ENCODE data around the gene FUT7. TPM values are rescaled to one million over a fixed set of nuclear protein-coding genes. Genes with fewer than 3 reads are reported as not detected.
A peak's percentile ranks its signal among the peaks of the same experiment; 100 is the strongest.

FUT7 gene
- total RNA-seq, 3 donors from 2014 or later (not counting 1 experiment from before 2014, with no cell fraction given) = 0.99 to 5.1 (median 3.9) TPM

GRCh38 chr9:137076636-137077009, 44.7 kb upstream of the FUT7 start:
- intact Hi-C loops (cut with micrococcal nuclease) = no loop called here
- Mint-ChIP-seq H3K36me3 (no peaks in the 10 kb centered on the region), H3K4me3 (peak overlapping the region; percentile 73), H3K27ac (no peak overlapping the region), H3K4me1 (peaks cover 0 to 9% of the 10 kb centered on the region in 2 donors), H3K27me3 (ENCODE audit: low read depth in 2 of 2) (no peaks in the 10 kb centered on the region), H3K9me3 (no peaks in the 10 kb centered on the region)
- 78% methylated on average over 15 of the region's 15 CpGs for WGBS (ENCODE audit: insufficient coverage)
- H3K4me3 ChIP-seq (ENCODE audit: low read length) = peak overlapping the region; percentile 15
- DNase-seq (no peak), ATAC-seq (no peak)
- no peaks in the 10 kb centered on the region for H3K27me3 ChIP-seq (ENCODE audit: control insufficient read depth, insufficient read depth, low read length)
- no peaks in the 10 kb centered on the region for H3K9me3 ChIP-seq (ENCODE audit: control insufficient read depth, insufficient read depth, low read length)
- peaks cover 19% of the 10 kb centered on the region for H3K4me1 ChIP-seq (ENCODE audit: control insufficient read depth, insufficient read depth, low read length)
- no peak overlapping the region for H3K27ac ChIP-seq (ENCODE audit: low read length)
- peaks cover 2% of the 10 kb centered on the region for H3K36me3 ChIP-seq (ENCODE audit: control insufficient read depth, insufficient read depth, low read length)
- no peak for TF ChIP-seq CTCF (IDR thresholded peaks at IDR 0.05)

GRCh38 chr9:137075275-137075775, 43.4 kb upstream of the FUT7 start:
- Histone ChIP-seq H3K27ac (ENCODE audit: low read length) (no peak overlapping the region), H3K4me1 (ENCODE audit: control insufficient read depth, insufficient read depth, low read length) (peaks cover 30% of the 10 kb centered on the region), H3K36me3 (ENCODE audit: control insufficient read depth, insufficient read depth, low read length) (peaks cover 2% of the 10 kb centered on the region), H3K9me3 (ENCODE audit: control insufficient read depth, insufficient read depth, low read length) (no peaks in the 10 kb centered on the region), H3K4me3 (ENCODE audit: low read length) (no peak overlapping the region), H3K27me3 (ENCODE audit: control insufficient read depth, insufficient read depth, low read length) (no peaks in the 10 kb centered on the region)
- Mint-ChIP-seq H3K36me3 (no peaks in the 10 kb centered on the region), H3K4me3 (no peak overlapping the region), H3K4me1 (peaks cover 0 to 20% of the 10 kb centered on the region in 2 donors), H3K27ac (no peak overlapping the region), H3K27me3 (ENCODE audit: low read depth in 2 of 2) (no peaks in the 10 kb centered on the region), H3K9me3 (no peaks in the 10 kb centered on the region)
- intact Hi-C loops (cut with micrococcal nuclease) = no loop called here
- ATAC-seq (no peak), DNase-seq (no peak)
- no peak for TF ChIP-seq CTCF (IDR thresholded peaks at IDR 0.05)
- 93% methylated on average over 11 of the region's 12 CpGs for whole genome bisulfite sequencing (ENCODE audit: insufficient coverage)

DNA sequence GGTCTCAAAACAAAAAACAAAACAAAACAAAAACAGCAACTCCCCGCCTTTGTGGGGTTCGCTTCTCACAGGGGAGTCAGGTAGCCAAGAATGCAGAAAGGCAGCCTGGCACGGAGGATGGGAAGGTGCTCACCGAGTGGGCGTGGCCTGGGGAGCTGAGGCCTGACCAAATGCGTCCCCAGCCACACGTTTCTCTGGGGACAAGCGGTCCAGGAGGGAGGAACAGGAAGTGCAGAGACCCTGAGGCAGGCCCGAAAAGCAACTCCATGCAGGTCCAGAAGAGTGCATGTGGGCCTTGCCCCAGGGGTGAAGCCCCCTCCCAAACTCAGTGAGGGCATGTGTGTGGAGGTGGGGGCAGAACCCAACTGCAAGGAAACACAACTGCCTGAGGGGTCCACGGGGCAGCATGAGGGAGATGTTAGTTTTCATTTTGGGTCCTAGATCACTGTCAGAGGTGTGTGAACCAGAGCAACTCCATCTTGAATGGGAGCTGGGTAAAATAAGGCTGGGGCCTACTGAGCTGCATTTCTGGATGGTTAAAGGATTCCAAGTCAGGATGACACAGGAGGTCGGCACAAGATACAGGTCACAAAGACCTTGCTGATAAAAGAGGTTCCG, 42.9 kb upstream of the FUT7 start:
- intact Hi-C loops (cut with micrococcal nuclease) = no loop called here
- Histone ChIP-seq H3K27me3 (ENCODE audit: control insufficient read depth, insufficient read depth, low read length) (no peaks in the 10 kb centered on the region), H3K4me3 (ENCODE audit: low read length) (no peak overlapping the region), H3K4me1 (ENCODE audit: control insufficient read depth, insufficient read depth, low read length) (peaks cover 30% of the 10 kb centered on the region), H3K9me3 (ENCODE audit: control insufficient read depth, insufficient read depth, low read length) (no peaks in the 10 kb centered on the region), H3K36me3 (ENCODE audit: control insufficient read depth, insufficient read depth, low read length) (peaks cover 2% of the 10 kb centered on the region), H3K27ac (ENCODE audit: low read length) (no peak overlapping the region)
- no peak overlapping the region for H3K27ac Mint-ChIP-seq
- no peak overlapping the region for H3K4me3 Mint-ChIP-seq
- H3K4me1 Mint-ChIP-seq = peaks cover 0 to 21% of the 10 kb centered on the region in 2 donors
- no peaks in the 10 kb centered on the region for H3K27me3 Mint-ChIP-seq (ENCODE audit: low read depth in 2 of 2)
- no peak for ATAC-seq
- 88% methylated on average over 12 of the region's 12 CpGs for WGBS (ENCODE audit: insufficient coverage)
- no peaks in the 10 kb centered on the region for H3K36me3 Mint-ChIP-seq
- no peaks in the 10 kb centered on the region for H3K9me3 Mint-ChIP-seq
- DNase-seq = no peak
- no peak for TF ChIP-seq CTCF (IDR thresholded peaks at IDR 0.05)

GRCh38 chr9:137073992-137074399, 42.1 kb upstream of the FUT7 start:
- H3K9me3 Mint-ChIP-seq = no peaks in the 10 kb centered on the region
- H3K9me3 ChIP-seq (ENCODE audit: control insufficient read depth, insufficient read depth, low read length) = no peaks in the 10 kb centered on the region
- H3K4me3 ChIP-seq (ENCODE audit: low read length) = no peak overlapping the region
- DNase-seq (no peak), ATAC-seq (no peak)
- no peaks in the 10 kb centered on the region for H3K36me3 Mint-ChIP-seq
- no peak overlapping the region for H3K4me3 Mint-ChIP-seq
- H3K4me1 ChIP-seq (ENCODE audit: control insufficient read depth, insufficient read depth, low read length) = peaks cover 36% of the 10 kb centered on the region
- H3K27ac Mint-ChIP-seq = no peak overlapping the region
- H3K27ac ChIP-seq (ENCODE audit: low read length) = no peak overlapping the region
- intact Hi-C loops (cut with micrococcal nuclease) = no loop called here
- TF ChIP-seq CTCF (IDR thresholded peaks at IDR 0.05) = no peak
- peaks cover 0 to 21% of the 10 kb centered on the region in 2 donors for H3K4me1 Mint-ChIP-seq
- no peaks in the 10 kb centered on the region for H3K27me3 ChIP-seq (ENCODE audit: control insufficient read depth, insufficient read depth, low read length)
- no peaks in the 10 kb centered on the region for H3K27me3 Mint-ChIP-seq (ENCODE audit: low read depth in 2 of 2)
- 88% methylated on average over 8 of the region's 8 CpGs for WGBS (ENCODE audit: insufficient coverage)
- H3K36me3 ChIP-seq (ENCODE audit: control insufficient read depth, insufficient read depth, low read length) = peaks cover 2% of the 10 kb centered on the region

All from natural killer cell (primary cell).